Aorta (tissue), 5 donors: ENCODE results near the gene CCDC157. TPM values are rescaled to one million over a fixed set of nuclear protein-coding genes. Genes with fewer than 3 reads are reported as not detected.

ENCODE experiments used
- ATAC-seq: fragments of 200-7000 bp; cut with Tn5 transposase; one replicate; pipeline ENCODE4 v1.9.1; 2022; ENCODE audit warnings: moderate library complexity; ENCODE audit not compliant: low FRiP score
- DNase-seq, 2 donors: peaks; one replicate each; pipeline ENCODE4 v3.0.0-alpha.2; 2020
- H3K27ac ChIP-seq, 2 donors: one replicate each; pipeline ENCODE4 v1.5.1; 2013; ENCODE audit warnings: low read length in 2 of 2, mild to moderate bottlenecking in 2 of 2, moderate library complexity in 2 of 2, control low read depth in 1 of 2, inconsistent platforms in 1 of 2, low read depth in 1 of 2
- H3K27me3 ChIP-seq, 2 donors: one replicate each; pipeline ENCODE4 v1.6.1; 2013; ENCODE audit warnings: control low read depth in 1 of 2, low read length in 1 of 2, mild to moderate bottlenecking in 1 of 2, moderate library complexity in 1 of 2; ENCODE audit not compliant: insufficient read depth in 2 of 2, control insufficient read depth in 1 of 2
- H3K36me3 ChIP-seq, 2 donors: one replicate each; pipeline ENCODE4 v1.6.1; 2013; ENCODE audit warnings: control low read depth in 1 of 2, low read length in 1 of 2, mild to moderate bottlenecking in 1 of 2; ENCODE audit not compliant: insufficient read depth in 2 of 2, control insufficient read depth in 1 of 2
- H3K4me1 ChIP-seq, 2 donors: one replicate each; pipeline ENCODE4 v1.6.1; 2013; ENCODE audit warnings: low read length in 2 of 2, control low read depth in 1 of 2, mild to moderate bottlenecking in 1 of 2, moderate library complexity in 1 of 2; ENCODE audit not compliant: insufficient read depth in 2 of 2, control insufficient read depth in 1 of 2
- H3K4me3 ChIP-seq, 2 donors: one replicate each; pipeline ENCODE4 v1.5.1; 2013; ENCODE audit warnings: low read length in 2 of 2, control low read depth in 1 of 2, mild to moderate bottlenecking in 1 of 2
- H3K9me3 ChIP-seq: one replicate; pipeline ENCODE4 v1.6.1; 2013; ENCODE audit warnings: mild to moderate bottlenecking, low read length; ENCODE audit not compliant: control insufficient read depth
- WGBS, 2 donors: extraction: QIAGEN DNeasy Blood & Tissue Kit; methylation state at CpG; one replicate each; pipeline ENCODE4 v1.1.7; 2013; 5-methylcytosine and 5-hydroxymethylcytosine counted together
- intact Hi-C, 2 donors: fragments of 100-400 bp; cut with DNase I; formaldehyde crosslinking; loops; one replicate each; pipeline versions ENCODE4 v1.14.2 to v1.15.0; 2022
- polyA plus RNA-seq, 2 donors: library from polyadenylated mRNA; stranded (reverse); fragments of 200-250 nt; gene quantifications; one replicate each; pipeline ENCODE4 v1.2.3, GENCODE V29; 2013
- total RNA-seq, 2 donors: library from RNA; stranded (reverse); fragmentation: NEBNext Ultra II Directional; extraction: Animal tissue kit (Norgen Biotek cat#: 25700); gene quantifications; one replicate each; pipeline ENCODE4 v1.2.1, GENCODE V29; 2021
- donor health status: healthy with polysubstance abuse.
- donor health status: Bipolar disorder and iron deficiency.
- donor health status: DM: no; HTN: no; CAD: no.
- donor health status: DM: no; HTN: no; CAD: no.
- donor health status: DM: yes; HTN: yes; CAD: no.

The CCDC157 gene
- total and polyA plus RNA-seq, 4 donors: 0.87 to 3.6 (median 1.7) TPM

DNA sequence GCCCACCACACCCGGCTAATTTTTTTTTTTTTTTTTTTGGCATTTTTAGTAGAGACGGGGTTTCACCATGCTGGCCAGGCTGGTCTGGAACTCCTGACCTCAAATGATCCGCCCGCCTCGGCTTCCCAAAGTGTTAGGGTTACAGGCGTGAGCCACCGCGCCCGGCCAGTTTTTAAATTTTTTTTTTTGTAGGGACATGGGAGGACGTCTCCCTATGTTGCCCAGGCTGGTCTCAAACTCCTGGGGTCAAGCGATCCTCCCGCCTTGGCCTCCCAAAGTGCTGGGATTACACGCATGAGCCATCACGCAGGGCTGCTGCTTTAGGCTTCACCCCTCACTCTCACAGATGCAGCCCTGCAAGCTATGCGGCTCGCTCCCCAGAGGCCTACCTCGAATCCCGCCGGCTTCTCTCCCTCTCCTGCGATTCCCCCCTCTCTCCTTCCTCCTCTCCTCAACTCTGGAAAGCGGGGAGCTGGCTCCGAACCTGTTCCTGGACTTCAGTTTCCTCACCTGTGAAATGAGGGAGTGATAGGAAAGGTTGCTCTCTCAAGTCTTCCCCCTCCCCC is 926 bp downstream of the CCDC157 start:
- WGBS, 2 donors: 46% methylated on average over 21 to 22 of the region's 22 CpGs
- Histone ChIP-seq H3K27me3 (no peaks in the 10 kb centered on the region), H3K27ac (no peak overlapping the region), H3K9me3 (no peaks in the 10 kb centered on the region), H3K4me1 (no peaks in the 10 kb centered on the region), H3K36me3 (no peaks in the 10 kb centered on the region), H3K4me3 (no peak overlapping the region)
- no peak for DNase-seq
- intact Hi-C loops: loop anchor here in 1 of 2 donors (2.0 kb wide), 3 partner anchors 29 to 69 kb away; partner anchors contain the start of genes CASTOR1, RNF215 and TBC1D10A
- ATAC-seq: no peak

DNA sequence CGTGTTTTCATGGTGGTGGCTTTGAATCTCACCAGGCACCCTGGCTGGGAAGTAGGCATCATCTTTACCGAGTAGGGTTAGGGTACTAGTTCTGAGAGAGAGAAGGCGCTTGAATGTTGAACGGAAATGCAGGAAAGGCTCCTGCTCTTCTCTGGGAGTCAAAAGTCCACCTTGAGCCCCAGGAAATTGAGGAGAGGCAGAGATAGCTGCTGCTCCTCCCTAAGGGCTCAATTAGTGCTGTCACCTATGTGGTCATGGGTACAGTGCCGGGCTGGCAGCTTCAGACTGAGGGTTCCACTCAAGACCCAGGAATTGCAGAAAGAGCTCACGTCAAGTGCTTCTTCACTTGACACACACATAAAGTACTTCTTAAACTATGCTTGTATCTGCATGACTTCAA is 1.7 kb downstream of the CCDC157 start:
- DNase-seq: no peak
- WGBS, 2 donors: 90 to 92% methylated on average over 6 of the region's 6 CpGs
- no peak for ATAC-seq
- Histone ChIP-seq H3K36me3 (no peaks in the 10 kb centered on the region), H3K4me3 (no peak overlapping the region), H3K9me3 (no peaks in the 10 kb centered on the region), H3K4me1 (no peaks in the 10 kb centered on the region), H3K27me3 (no peaks in the 10 kb centered on the region), H3K27ac (no peak overlapping the region)
- intact Hi-C loops: no loop called here

DNA sequence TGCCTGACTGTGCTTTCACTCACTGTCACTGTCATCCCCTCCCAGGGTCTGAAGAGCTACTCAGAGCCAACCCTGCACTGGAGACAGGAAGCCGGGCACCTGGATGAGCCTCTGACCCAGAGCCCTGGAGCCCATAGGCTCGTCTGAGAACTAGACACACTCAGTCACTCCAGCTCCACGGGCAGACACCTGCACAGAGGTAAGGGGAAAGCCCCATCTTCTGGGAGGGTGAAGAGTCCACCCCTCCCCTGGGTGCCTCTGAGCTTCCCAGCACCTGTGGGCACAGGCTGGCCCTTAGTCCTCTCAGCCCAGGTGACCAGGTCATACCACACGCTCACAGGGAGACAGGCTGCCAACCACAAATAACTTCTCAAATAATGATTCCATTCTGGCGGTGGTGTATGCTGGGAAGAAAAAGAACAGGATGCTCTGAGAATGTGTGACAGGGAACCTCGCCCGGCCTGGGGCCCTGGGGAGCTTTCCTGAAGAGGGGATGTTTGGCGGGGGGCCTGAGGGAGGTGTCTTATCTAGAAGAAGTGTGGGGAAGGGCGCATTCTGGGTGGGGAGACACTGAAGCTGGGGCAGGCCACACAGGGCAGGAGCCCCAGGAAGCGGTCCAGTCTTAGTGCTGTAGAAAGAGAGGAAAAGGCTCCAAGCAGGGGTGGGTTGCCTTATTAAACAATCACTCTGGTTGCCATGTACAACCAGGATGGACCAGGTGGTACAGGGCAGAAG is 5.3 kb downstream of the CCDC157 start:
- intact Hi-C loops: no loop called here
- Histone ChIP-seq H3K27ac (no peak overlapping the region), H3K9me3 (no peaks in the 10 kb centered on the region), H3K36me3 (no peaks in the 10 kb centered on the region), H3K4me1 (no peaks in the 10 kb centered on the region), H3K4me3 (no peak overlapping the region), H3K27me3 (no peaks in the 10 kb centered on the region)
- WGBS, 2 donors: 88 to 92% methylated on average over 10 of the region's 10 CpGs
- ATAC-seq (no peak), DNase-seq (no peak)

DNA sequence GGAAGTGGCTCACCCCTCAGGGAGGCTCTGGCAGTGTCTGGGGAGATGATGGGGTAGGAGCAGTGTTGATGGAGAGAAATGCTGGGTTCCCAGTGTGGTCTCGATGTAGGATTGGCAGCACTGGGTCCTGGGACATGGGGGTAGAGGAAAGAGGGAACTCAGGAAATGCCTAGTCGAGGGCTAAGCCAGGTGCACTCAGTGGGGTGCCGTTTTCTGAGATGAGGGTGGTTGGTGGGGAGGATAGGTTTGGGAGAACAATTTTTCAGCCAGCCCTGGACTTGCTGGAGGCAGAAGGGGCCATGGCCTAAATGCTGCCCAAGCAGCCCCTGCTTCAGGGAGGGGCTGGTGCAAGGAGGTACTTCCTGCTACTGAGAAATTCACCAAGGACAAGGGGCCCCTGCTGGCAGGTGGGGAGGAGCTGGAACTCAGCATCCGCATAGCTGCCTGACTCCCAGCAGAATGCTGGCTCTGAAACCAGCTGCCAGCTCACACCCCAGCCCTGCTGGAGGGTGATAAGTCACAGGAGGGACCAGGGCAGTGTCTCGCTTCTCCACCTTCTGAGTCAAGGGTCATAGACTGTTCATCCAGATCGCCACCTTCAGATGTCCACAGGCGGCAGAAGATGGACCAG is 6.0 kb downstream of the CCDC157 start:
- WGBS, 2 donors: 82 to 84% methylated on average over 7 of the region's 7 CpGs
- Histone ChIP-seq H3K36me3 (no peaks in the 10 kb centered on the region), H3K27ac (no peak overlapping the region), H3K27me3 (no peaks in the 10 kb centered on the region), H3K4me3 (no peak overlapping the region), H3K9me3 (no peaks in the 10 kb centered on the region), H3K4me1 (no peaks in the 10 kb centered on the region)
- ATAC-seq (no peak), DNase-seq (no peak)
- intact Hi-C loops: no loop called here

DNA sequence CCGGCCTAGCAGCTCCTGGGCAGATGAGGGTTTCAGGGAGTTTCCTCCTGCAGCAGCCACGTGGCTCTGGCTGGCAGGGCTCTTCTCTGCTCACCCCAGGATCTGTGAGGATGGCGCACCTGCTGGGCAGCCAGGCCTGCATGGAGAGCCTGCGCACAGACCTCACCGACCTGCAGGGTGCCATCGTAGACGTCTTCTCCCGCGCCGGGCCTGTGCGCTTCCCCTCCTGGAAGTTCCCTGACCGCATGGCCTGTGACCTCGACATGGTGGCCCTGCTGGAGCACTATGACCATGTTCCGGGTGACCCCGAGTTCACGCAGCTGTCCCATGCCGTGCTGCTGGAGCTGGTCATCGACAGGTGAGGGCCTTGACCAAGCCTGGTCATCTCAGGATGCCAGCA is 9.1 kb downstream of the CCDC157 start:
- 95% methylated on average over 18 of the region's 18 CpGs for WGBS, 2 donors
- H3K4me1 ChIP-seq: no peaks in the 10 kb centered on the region
- intact Hi-C loops: no loop called here
- no peaks in the 10 kb centered on the region for H3K36me3 ChIP-seq
- no peak for ATAC-seq
- no peak overlapping the region for H3K27ac ChIP-seq
- H3K4me3 ChIP-seq: no peak overlapping the region
- H3K27me3 ChIP-seq: no peaks in the 10 kb centered on the region
- H3K9me3 ChIP-seq: no peaks in the 10 kb centered on the region
- DNase-seq: no peak

DNA sequence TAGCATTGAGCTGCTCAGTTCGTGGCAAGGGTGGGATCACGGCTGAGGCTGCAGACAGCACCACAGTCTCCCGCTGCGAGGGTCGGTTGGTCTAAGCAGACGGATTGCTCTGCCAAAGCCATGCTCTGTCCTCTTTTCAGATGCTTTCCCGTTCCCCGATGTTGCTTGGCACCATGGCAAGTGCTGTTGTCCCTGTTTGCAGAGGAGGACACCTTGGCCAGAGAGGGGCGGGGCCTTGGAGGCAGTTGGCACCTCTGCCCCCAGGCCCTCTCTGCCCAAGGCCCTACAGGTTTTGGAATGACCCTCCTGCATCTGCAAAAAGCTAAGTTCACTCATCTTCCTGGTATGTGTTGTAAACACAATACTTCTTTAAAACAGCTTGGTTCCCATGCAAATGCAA is 11.6 kb downstream of the CCDC157 start:
- Histone ChIP-seq H3K4me1 (no peaks in the 10 kb centered on the region), H3K27ac (no peak overlapping the region), H3K4me3 (no peak overlapping the region), H3K36me3 (no peaks in the 10 kb centered on the region), H3K27me3 (no peaks in the 10 kb centered on the region), H3K9me3 (no peaks in the 10 kb centered on the region)
- ATAC-seq (no peak), DNase-seq (no peak)
- 90 to 94% methylated on average over 9 of the region's 9 CpGs for WGBS, 2 donors
- intact Hi-C loops: no loop called here

DNA sequence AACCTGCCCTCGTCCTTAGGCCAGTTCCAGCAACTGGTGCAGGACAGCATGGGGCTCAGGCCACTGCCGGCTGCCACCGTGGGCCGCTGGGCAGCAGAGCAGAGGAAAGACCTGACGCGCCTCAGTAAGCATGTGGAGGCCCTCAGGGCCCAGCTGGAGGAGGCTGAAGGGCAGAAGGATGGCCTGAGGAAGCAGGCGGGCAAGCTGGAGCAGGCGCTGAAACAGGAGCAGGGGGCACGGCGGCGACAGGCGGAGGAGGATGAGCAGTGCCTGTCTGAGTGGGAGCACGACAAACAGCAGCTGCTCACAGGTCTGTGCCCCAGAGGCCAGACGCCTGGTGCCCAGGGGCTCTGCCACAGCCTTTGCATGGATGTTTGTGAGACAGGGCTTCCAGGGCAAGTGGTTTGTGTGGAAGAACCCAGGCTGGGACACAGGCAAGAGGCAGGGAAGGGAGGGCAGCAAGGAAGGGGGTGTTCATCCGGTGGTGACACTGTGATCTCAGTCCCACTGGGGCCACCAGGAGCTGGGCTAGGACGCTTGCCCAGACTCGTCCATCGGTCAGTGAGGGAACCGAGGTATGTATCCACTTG is 13.9 kb downstream of the CCDC157 start:
- H3K27me3 ChIP-seq: no peaks in the 10 kb centered on the region
- no peak for ATAC-seq

DNA sequence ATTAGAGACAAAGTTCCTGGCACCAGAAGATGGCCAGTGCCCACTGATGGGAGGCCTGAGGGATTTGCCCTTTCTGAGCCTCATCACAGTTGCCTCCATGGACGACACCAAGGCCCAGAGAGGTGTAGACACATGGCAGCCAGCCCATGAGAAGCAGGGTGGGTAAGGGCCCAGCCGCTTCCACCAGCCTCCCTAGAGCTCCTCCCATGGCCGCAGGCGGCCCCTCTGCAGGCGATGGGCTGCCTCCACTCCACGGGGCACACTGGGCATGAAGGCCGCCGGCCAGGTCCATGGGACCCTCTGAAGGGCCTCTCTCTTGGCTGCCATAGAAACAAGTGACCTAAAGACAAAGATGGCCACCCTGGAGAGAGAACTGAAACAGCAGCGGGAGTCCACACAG is 14.5 kb downstream of the CCDC157 start:
- intact Hi-C loops: no loop called here
- WGBS, 2 donors: 91 to 95% methylated on average over 9 of the region's 9 CpGs
- H3K9me3 ChIP-seq: no peaks in the 10 kb centered on the region

More for the DNA sequence above, 13.9 kb downstream of the CCDC157 start:
- no peaks in the 10 kb centered on the region for H3K36me3 ChIP-seq
- H3K27ac ChIP-seq: no peak overlapping the region
- H3K9me3 ChIP-seq: no peaks in the 10 kb centered on the region
- intact Hi-C loops: no loop called here
- no peak for DNase-seq
- WGBS, 2 donors: 85 to 90% methylated on average over 19 of the region's 19 CpGs
- H3K4me1 ChIP-seq: no peaks in the 10 kb centered on the region
- no peak overlapping the region for H3K4me3 ChIP-seq

More for the DNA sequence above, 14.5 kb downstream of the CCDC157 start:
- no peak overlapping the region for H3K27ac ChIP-seq
- no peaks in the 10 kb centered on the region for H3K27me3 ChIP-seq
- H3K36me3 ChIP-seq: no peaks in the 10 kb centered on the region
- H3K4me3 ChIP-seq: no peak overlapping the region
- ATAC-seq (no peak), DNase-seq (no peak)
- no peaks in the 10 kb centered on the region for H3K4me1 ChIP-seq
